Measurements from ENCODE around the gene CFAP221. TPM values are rescaled to one million over a fixed set of nuclear protein-coding genes. Genes with fewer than 3 reads are reported as not detected.
A peak's percentile ranks its signal among the peaks of the same experiment; 100 is the strongest.

The CFAP221 gene
- polyA plus RNA-seq, 2 donors, result 0.08 TPM; not detected in 1

DNA sequence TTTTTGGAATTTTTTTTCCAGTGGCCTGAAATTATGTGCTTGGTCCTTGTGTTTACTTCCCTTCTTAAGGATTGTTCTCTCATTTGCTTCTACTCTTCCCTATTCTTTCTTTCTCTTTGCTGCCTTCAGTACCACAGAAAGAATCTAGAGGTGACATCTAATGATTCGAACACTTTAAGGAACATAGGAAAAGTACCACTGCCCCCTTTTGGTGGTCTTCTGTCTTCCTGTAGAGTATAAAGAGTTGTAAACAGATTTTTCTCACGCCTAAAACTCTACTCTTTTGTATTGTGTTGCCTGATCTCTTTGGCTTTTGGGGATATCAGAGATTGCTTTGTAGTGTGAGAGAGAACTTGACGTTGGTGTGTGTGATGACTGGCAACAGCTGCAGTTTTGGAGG, 13.0 kb upstream of the CFAP221 start:
- H3K36me3 ChIP-seq (ENCODE audit: control insufficient read depth in 2 of 2, insufficient read depth in 2 of 2, low read length in 1 of 2), result no peaks in the 10 kb centered on the region
- no peak overlapping the region for H3K27ac ChIP-seq (ENCODE audit: low read depth in 2 of 2, low read length in 1 of 2)
- 46% methylated on average over 3 of the region's 3 CpGs for WGBS, 2 donors
- peaks cover 0 to 2% of the 10 kb centered on the region in 2 donors for H3K9me3 ChIP-seq (ENCODE audit: control insufficient read depth in 2 of 2, insufficient read depth in 1 of 2, low read depth in 1 of 2, low read length in 1 of 2)
- H3K4me3 ChIP-seq (ENCODE audit: low read depth in 1 of 2, low read length in 2 of 2), result no peak overlapping the region
- H3K4me1 ChIP-seq (ENCODE audit: control insufficient read depth in 2 of 2, insufficient read depth in 2 of 2, low read length in 1 of 2), result no peaks in the 10 kb centered on the region
- H3K27me3 ChIP-seq (ENCODE audit: control insufficient read depth in 1 of 2, insufficient read depth in 2 of 2, low read length in 2 of 2), result no peaks in the 10 kb centered on the region

DNA sequence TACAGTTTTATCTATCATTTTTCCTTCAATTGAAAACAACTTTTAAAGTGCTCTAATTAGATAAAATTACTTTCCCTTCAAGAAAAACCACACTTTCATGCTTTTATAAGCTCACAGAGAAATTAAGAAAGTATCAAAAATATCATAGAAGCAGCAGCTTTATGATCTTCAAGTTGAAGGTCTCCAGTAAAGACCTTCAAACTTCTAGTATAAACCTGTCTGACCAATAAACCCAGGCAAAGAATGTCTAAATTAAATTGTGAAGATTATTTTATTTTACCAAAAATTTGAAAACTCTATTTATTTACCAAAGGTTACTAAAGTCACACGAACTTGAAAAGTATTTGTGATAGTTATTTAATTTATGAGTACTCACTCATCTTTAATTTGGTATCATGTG, 10.7 kb upstream of the CFAP221 start:
- Histone ChIP-seq H3K36me3 (ENCODE audit: control insufficient read depth in 2 of 2, insufficient read depth in 2 of 2, low read length in 1 of 2) (no peaks in the 10 kb centered on the region), H3K27ac (ENCODE audit: low read depth in 2 of 2, low read length in 1 of 2) (no peak overlapping the region), H3K9me3 (ENCODE audit: control insufficient read depth in 2 of 2, insufficient read depth in 1 of 2, low read depth in 1 of 2, low read length in 1 of 2) (peaks cover 0 to 2% of the 10 kb centered on the region in 2 donors), H3K4me3 (ENCODE audit: low read depth in 1 of 2, low read length in 2 of 2) (no peak overlapping the region), H3K4me1 (ENCODE audit: control insufficient read depth in 2 of 2, insufficient read depth in 2 of 2, low read length in 1 of 2) (no peaks in the 10 kb centered on the region), H3K27me3 (ENCODE audit: control insufficient read depth in 1 of 2, insufficient read depth in 2 of 2, low read length in 2 of 2) (no peaks in the 10 kb centered on the region)
- WGBS, 2 donors, result 74 to 88% methylated on average over 1 of the region's 1 CpG

DNA sequence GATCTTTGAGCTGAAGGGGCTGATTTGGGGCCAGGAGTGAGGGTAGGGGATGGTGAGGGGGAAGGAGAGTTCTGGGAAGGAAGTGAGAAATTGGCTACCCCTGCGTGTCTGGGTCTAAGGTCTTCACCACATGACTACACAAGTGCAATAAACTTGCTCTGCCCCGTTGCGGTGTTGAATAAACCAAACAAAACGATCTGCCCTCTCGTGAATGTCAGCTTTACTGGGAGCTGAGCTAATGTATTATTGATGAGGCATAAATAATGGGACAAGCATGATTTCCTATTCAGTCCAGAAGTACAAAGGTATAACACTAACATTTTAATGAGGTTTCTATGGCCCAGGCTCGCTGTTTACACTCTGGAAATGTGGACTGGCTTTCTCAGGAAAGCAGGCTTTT, 8.0 kb upstream of the CFAP221 start:
- Histone ChIP-seq H3K9me3 (ENCODE audit: control insufficient read depth in 2 of 2, insufficient read depth in 1 of 2, low read depth in 1 of 2, low read length in 1 of 2) (peaks cover 0 to 2% of the 10 kb centered on the region in 2 donors), H3K4me1 (ENCODE audit: control insufficient read depth in 2 of 2, insufficient read depth in 2 of 2, low read length in 1 of 2) (no peaks in the 10 kb centered on the region), H3K4me3 (ENCODE audit: low read depth in 1 of 2, low read length in 2 of 2) (no peak overlapping the region), H3K27ac (ENCODE audit: low read depth in 2 of 2, low read length in 1 of 2) (no peak overlapping the region), H3K36me3 (ENCODE audit: control insufficient read depth in 2 of 2, insufficient read depth in 2 of 2, low read length in 1 of 2) (no peaks in the 10 kb centered on the region), H3K27me3 (ENCODE audit: control insufficient read depth in 1 of 2, insufficient read depth in 2 of 2, low read length in 2 of 2) (no peaks in the 10 kb centered on the region)
- WGBS, 2 donors, result 53 to 55% methylated on average over 6 of the region's 6 CpGs

DNA sequence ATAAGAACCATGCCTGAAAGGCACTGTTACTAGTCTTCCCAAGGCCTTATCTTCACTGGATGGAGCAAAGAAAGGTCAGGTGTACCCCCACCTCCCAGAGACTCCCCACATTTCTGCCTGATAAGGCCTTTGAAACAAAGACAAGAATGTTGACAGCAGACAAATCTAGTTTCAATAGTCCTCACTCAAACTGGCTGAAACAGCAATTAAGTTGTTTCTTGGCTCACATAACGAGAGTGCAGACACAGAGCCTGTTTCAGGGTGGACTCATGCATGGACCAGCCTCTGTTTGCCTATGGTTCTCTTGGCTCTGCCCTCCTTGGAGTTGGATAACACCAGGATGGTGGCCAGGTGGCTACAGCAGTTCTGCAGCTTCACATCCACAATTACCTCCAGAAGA, 7.5 kb upstream of the CFAP221 start:
- no peak overlapping the region for H3K27ac ChIP-seq (ENCODE audit: low read depth in 2 of 2, low read length in 1 of 2)
- no peak overlapping the region for H3K4me3 ChIP-seq (ENCODE audit: low read depth in 1 of 2, low read length in 2 of 2)
- H3K4me1 ChIP-seq (ENCODE audit: control insufficient read depth in 2 of 2, insufficient read depth in 2 of 2, low read length in 1 of 2), result no peaks in the 10 kb centered on the region
- WGBS, 2 donors, result 33 to 37% methylated on average over 1 of the region's 1 CpG
- H3K9me3 ChIP-seq (ENCODE audit: control insufficient read depth in 2 of 2, insufficient read depth in 1 of 2, low read depth in 1 of 2, low read length in 1 of 2), result peaks cover 0 to 2% of the 10 kb centered on the region in 2 donors
- no peaks in the 10 kb centered on the region for H3K36me3 ChIP-seq (ENCODE audit: control insufficient read depth in 2 of 2, insufficient read depth in 2 of 2, low read length in 1 of 2)
- no peaks in the 10 kb centered on the region for H3K27me3 ChIP-seq (ENCODE audit: control insufficient read depth in 1 of 2, insufficient read depth in 2 of 2, low read length in 2 of 2)

DNA sequence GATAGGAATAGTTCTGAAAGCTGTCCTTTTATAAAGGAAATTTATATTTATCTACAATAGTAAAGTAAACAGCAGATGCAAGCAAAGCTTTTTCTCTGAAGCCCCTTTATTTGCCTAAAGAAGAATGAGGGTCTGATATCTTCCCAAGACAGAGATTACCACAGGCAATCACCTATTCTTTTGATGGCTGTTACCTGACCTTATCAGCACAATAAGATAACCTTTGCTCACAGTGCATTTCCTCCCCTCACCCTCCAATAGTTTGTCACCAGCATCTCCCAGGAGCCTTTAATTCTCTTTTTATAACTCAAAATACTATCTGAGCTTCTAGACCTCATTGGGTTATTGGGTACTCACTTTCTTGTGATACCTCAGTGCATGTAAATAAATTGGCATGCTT, 6.5 kb upstream of the CFAP221 start:
- Histone ChIP-seq H3K36me3 (ENCODE audit: control insufficient read depth in 2 of 2, insufficient read depth in 2 of 2, low read length in 1 of 2) (no peaks in the 10 kb centered on the region), H3K9me3 (ENCODE audit: control insufficient read depth in 2 of 2, insufficient read depth in 1 of 2, low read depth in 1 of 2, low read length in 1 of 2) (peaks cover 0 to 2% of the 10 kb centered on the region in 2 donors), H3K27me3 (ENCODE audit: control insufficient read depth in 1 of 2, insufficient read depth in 2 of 2, low read length in 2 of 2) (no peaks in the 10 kb centered on the region), H3K4me3 (ENCODE audit: low read depth in 1 of 2, low read length in 2 of 2) (no peak overlapping the region), H3K27ac (ENCODE audit: low read depth in 2 of 2, low read length in 1 of 2) (no peak overlapping the region), H3K4me1 (ENCODE audit: control insufficient read depth in 2 of 2, insufficient read depth in 2 of 2, low read length in 1 of 2) (no peaks in the 10 kb centered on the region)

DNA sequence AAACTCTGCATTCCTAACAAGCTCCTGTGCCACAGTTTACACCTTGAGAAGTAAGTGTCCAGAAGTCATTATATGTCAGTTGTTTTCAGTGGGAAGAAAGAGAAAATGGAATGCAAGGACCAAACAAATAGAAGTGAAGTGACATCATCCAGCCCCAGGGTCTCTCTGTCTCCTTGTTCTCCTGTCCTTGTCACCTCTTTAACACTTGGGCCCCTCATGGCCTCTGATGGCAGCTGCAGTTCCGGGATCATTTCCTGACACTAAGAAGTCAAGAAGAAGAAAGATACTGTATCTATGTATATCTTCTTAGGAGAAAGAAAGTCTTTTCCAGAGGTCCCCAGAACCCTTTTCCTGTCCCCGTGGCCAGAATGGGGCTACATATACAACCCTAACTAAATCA, 2.8 kb upstream of the CFAP221 start:
- WGBS, 2 donors, result 76 to 78% methylated on average over 2 of the region's 2 CpGs
- no peak overlapping the region for H3K27ac ChIP-seq (ENCODE audit: low read depth in 2 of 2, low read length in 1 of 2)
- H3K9me3 ChIP-seq (ENCODE audit: control insufficient read depth in 2 of 2, insufficient read depth in 1 of 2, low read depth in 1 of 2, low read length in 1 of 2), result peaks cover 0 to 2% of the 10 kb centered on the region in 2 donors
- no peak overlapping the region for H3K4me3 ChIP-seq (ENCODE audit: low read depth in 1 of 2, low read length in 2 of 2)
- H3K27me3 ChIP-seq (ENCODE audit: control insufficient read depth in 1 of 2, insufficient read depth in 2 of 2, low read length in 2 of 2), result no peaks in the 10 kb centered on the region
- H3K36me3 ChIP-seq (ENCODE audit: control insufficient read depth in 2 of 2, insufficient read depth in 2 of 2, low read length in 1 of 2), result no peaks in the 10 kb centered on the region
- peaks cover 0 to 4% of the 10 kb centered on the region in 2 donors for H3K4me1 ChIP-seq (ENCODE audit: control insufficient read depth in 2 of 2, insufficient read depth in 2 of 2, low read length in 1 of 2)

DNA sequence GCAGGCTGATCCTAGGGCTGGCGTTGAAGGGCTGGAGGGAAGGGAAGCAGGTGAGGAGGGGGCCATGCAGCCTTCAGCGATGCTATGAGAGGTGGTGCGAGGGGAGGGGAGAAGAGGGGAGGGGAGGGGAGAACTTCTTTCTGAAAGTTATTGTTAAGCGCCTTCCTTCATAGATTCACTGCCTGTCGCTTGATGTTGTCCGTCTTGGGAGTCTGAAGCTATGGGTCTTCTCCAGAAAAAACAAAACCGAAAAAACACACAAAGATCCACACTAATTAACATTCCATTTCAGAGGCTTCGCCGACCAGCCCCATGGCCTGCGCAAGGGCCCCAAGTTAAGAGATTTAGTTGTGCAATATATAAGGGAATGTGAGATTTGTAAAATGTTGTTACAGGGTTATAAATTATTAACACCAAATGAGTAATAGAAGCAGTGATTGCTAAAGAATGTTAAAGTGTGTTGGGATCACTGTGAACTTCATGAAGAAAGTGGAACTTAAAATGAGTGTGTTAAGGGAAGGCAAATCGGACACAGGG, 758 bp downstream of the CFAP221 start:
- H3K36me3 ChIP-seq (ENCODE audit: control insufficient read depth in 2 of 2, insufficient read depth in 2 of 2, low read length in 1 of 2), result no peaks in the 10 kb centered on the region
- peak overlapping the region in 1 of 2 donors; percentile 47 for H3K4me3 ChIP-seq (ENCODE audit: low read depth in 1 of 2, low read length in 2 of 2)
- no peaks in the 10 kb centered on the region for H3K27me3 ChIP-seq (ENCODE audit: control insufficient read depth in 1 of 2, insufficient read depth in 2 of 2, low read length in 2 of 2)
- 58 to 69% methylated on average over 11 of the region's 11 CpGs for WGBS, 2 donors
- H3K27ac ChIP-seq (ENCODE audit: low read depth in 2 of 2, low read length in 1 of 2), result no peak overlapping the region
- H3K9me3 ChIP-seq (ENCODE audit: control insufficient read depth in 2 of 2, insufficient read depth in 1 of 2, low read depth in 1 of 2, low read length in 1 of 2), result peaks cover 0 to 2% of the 10 kb centered on the region in 2 donors
- peaks cover 0 to 4% of the 10 kb centered on the region in 2 donors for H3K4me1 ChIP-seq (ENCODE audit: control insufficient read depth in 2 of 2, insufficient read depth in 2 of 2, low read length in 1 of 2)

DNA sequence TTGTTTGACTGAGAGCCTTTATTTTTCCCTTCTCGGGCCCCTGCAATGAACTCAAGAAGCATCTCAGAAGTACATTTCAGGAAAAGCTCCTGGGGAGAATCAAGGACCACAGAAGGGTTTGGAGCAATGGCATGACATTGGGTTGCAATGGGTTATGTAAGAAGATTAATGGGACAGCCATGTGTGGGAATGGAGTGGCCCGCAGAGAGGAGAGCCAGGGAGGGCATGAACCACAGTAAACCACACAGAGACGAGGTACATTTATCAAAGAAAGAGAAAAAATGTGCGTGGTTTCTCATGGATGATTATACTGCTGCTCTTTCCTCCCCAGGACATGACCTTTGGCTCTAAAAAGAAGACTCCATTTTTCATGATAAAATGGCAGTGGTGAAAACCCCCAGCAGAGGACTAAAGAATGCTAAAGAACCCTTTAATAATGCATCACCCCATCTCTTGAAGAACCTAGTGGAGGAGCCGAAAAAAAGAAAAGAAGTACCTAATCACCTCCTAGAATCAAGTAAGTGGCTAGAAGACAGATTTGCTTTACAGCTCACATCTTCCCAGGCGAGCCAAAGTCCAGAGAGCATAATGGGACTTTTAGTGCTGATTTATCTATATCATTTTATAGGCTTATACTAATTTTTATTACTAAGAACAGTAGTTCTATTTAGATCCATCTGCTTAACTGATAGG, 1.7 kb downstream of the CFAP221 start:
- peaks cover 0 to 4% of the 10 kb centered on the region in 2 donors for H3K4me1 ChIP-seq (ENCODE audit: control insufficient read depth in 2 of 2, insufficient read depth in 2 of 2, low read length in 1 of 2)
- no peak overlapping the region for H3K27ac ChIP-seq (ENCODE audit: low read depth in 2 of 2, low read length in 1 of 2)
- WGBS, 2 donors, result 63 to 79% methylated on average over 6 of the region's 6 CpGs
- H3K4me3 ChIP-seq (ENCODE audit: low read depth in 1 of 2, low read length in 2 of 2), result no peak overlapping the region
- peaks cover 0 to 2% of the 10 kb centered on the region in 2 donors for H3K9me3 ChIP-seq (ENCODE audit: control insufficient read depth in 2 of 2, insufficient read depth in 1 of 2, low read depth in 1 of 2, low read length in 1 of 2)
- H3K27me3 ChIP-seq (ENCODE audit: control insufficient read depth in 1 of 2, insufficient read depth in 2 of 2, low read length in 2 of 2), result no peaks in the 10 kb centered on the region
- H3K36me3 ChIP-seq (ENCODE audit: control insufficient read depth in 2 of 2, insufficient read depth in 2 of 2, low read length in 1 of 2), result no peaks in the 10 kb centered on the region

DNA sequence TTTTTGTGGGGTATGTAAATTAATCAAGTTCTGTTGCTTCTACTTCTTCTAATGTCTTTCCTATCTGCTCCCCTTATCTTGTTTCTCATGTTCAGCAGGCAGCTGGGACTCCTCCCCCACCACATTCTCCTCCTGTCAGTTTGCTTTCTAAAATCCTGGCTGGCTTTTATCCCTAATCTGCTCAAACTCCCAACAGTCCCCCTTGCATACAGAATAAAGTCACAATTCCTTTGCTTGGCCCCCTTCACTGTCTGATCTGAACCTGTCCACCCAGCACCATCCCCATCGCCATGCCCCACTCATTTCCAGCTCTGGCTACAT, 2.2 kb downstream of the CFAP221 start:
- Histone ChIP-seq H3K36me3 (ENCODE audit: control insufficient read depth in 2 of 2, insufficient read depth in 2 of 2, low read length in 1 of 2) (no peaks in the 10 kb centered on the region), H3K4me3 (ENCODE audit: low read depth in 1 of 2, low read length in 2 of 2) (no peak overlapping the region), H3K4me1 (ENCODE audit: control insufficient read depth in 2 of 2, insufficient read depth in 2 of 2, low read length in 1 of 2) (peaks cover 0 to 4% of the 10 kb centered on the region in 2 donors), H3K27me3 (ENCODE audit: control insufficient read depth in 1 of 2, insufficient read depth in 2 of 2, low read length in 2 of 2) (no peaks in the 10 kb centered on the region), H3K9me3 (ENCODE audit: control insufficient read depth in 2 of 2, insufficient read depth in 1 of 2, low read depth in 1 of 2, low read length in 1 of 2) (peaks cover 0 to 2% of the 10 kb centered on the region in 2 donors), H3K27ac (ENCODE audit: low read depth in 2 of 2, low read length in 1 of 2) (no peak overlapping the region)
- WGBS, 2 donors, result 74 to 86% methylated on average over 1 of the region's 1 CpG

DNA sequence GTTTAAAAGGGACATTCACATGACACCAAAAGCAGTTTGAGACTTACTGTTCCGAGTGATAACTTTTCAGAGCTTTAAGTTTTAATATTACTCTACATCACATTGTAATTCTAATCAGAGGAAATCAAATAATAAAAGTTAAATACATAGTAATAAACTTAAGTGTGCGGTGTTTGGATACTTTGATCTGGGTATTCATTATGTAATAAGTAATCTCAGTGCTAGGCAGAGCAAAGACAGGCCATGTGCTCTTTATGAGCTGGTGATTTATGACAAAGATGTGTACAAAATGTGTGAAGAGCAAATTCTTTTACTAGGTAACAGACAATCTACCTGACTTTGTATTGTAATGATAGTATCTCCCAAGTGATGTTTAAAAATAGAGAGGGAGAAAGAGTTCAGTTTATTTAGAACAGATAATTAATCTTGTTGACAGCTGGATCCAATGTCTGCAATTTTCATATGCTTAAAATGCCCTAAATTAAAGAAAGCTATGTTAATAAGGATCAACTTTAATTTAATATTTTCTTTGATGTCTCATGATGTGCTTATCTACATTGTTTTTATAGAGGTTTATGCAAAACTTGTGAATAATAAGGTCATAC, 4.4 kb downstream of the CFAP221 start:
- no peak overlapping the region for H3K27ac ChIP-seq (ENCODE audit: low read depth in 2 of 2, low read length in 1 of 2)
- H3K4me3 ChIP-seq (ENCODE audit: low read depth in 1 of 2, low read length in 2 of 2), result no peak overlapping the region
- peaks cover 0 to 2% of the 10 kb centered on the region in 2 donors for H3K9me3 ChIP-seq (ENCODE audit: control insufficient read depth in 2 of 2, insufficient read depth in 1 of 2, low read depth in 1 of 2, low read length in 1 of 2)
- WGBS, 2 donors, result 71 to 81% methylated on average over 2 of the region's 2 CpGs
- H3K4me1 ChIP-seq (ENCODE audit: control insufficient read depth in 2 of 2, insufficient read depth in 2 of 2, low read length in 1 of 2), result peaks cover 0 to 4% of the 10 kb centered on the region in 2 donors
- no peaks in the 10 kb centered on the region for H3K36me3 ChIP-seq (ENCODE audit: control insufficient read depth in 2 of 2, insufficient read depth in 2 of 2, low read length in 1 of 2)
- H3K27me3 ChIP-seq (ENCODE audit: control insufficient read depth in 1 of 2, insufficient read depth in 2 of 2, low read length in 2 of 2), result no peaks in the 10 kb centered on the region
